NCI-H1048 (cell line): Measurements from ENCODE around the gene ATP11A.
"Not testable (repeated sequence)": the region's sequence is repeated elsewhere in the genome, so short reads cannot be mapped to it uniquely, and the experiment has no call there.

Source experiments
- DNase-seq: peaks from one replicate; lab custom pipeline; 2025; lab: John Stamatoyannopoulos, UW

Gene ATP11A

DNA sequence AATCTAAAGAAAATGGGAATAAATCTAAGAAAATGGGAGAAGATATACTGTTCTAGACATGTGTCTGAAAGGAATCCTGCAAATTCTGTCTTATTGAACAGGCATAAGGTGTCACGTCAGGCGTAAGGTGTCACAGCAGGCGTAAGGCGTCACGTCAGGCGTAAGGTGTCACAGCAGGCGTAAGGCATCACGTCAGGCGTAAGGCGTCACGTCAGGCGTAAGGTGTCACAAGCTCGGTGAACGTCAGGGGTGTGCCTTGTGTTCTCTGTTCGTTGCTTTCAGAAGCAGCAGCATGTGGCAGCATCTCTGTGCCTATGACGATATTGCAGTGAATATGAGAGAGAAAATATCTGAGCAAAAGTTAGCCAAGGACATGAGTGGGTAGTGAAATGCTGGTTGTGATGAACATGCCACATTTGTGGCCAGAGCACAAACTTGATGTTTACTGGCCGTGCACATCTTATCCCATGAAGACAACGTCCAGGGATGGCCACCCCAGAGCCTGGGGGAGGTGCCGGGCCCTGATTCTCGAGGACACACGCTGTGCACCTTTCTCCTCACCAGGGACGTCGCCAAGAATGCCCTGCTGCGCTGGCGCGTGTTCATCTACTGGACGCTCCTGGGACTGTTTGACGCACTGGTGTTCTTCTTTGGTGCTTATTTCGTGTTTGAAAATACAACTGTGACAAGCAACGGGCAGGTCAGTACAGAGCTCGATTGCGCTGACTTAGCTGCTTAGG, 172.2 kb downstream of the ATP11A start:
- DNase-seq, result no peak

DNA sequence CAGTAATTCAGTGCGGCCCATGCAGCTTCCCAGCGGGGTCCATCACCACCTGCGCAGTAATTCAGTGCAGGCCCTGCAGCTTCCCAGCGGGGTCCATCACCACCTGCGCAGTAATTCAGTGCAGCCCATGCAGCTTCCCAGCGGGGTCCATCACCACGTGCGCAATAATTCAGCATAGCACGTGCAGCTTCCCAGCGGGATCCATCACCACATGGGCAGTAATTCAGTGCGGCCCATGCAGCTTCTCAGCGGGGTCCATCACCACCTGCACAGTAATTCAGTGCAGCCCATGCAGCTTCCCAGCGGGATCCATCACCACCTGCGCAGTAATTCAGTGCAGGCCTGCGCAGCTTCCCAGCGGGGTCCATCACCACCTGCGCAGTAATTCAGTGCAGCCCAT, 173.5 kb downstream of the ATP11A start:
- DNase-seq, result not testable (repeated sequence)

DNA sequence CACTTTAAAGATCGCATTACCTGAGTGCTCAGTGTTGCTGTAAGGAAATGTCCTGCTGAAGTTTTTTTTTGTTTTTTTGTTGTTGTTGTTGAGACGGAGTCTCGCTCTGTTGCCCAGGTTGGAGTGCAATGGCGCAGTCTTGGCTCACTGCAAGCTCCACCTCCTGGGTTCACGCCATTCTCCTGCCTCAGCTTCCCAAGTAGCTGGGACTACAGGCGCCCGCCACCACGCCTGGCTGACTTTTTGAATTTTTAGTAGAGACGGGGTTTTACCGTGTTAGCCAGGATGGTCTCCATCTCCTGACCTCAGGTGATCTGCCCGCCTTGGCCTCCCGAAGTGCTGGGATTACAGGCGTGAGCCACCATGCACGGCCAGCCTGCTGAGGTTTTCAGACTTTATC, 175.6 kb downstream of the ATP11A start:
- not testable (repeated sequence) for DNase-seq

DNA sequence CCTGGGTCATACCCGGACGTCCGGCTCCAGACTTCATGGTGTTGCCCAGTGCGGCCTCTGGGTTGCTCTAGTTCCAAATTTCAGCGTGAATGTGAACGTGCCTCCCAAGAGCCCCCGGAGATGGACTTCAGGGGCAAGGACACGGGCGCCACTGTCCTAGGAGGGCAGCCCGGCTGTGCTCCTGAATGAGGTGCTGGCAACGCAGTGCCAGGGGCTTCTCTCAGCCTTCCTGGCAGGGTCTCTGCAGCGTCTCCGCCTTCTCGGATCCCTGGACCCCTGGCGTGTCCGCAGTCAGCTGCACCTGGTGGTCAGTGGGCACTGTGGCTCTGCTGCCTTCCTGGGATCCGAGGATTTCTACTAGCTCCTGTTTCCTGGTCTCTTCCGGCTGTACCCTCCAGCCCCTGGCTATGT, 177.5 kb downstream of the ATP11A start:
- DNase-seq, result no peak

DNA sequence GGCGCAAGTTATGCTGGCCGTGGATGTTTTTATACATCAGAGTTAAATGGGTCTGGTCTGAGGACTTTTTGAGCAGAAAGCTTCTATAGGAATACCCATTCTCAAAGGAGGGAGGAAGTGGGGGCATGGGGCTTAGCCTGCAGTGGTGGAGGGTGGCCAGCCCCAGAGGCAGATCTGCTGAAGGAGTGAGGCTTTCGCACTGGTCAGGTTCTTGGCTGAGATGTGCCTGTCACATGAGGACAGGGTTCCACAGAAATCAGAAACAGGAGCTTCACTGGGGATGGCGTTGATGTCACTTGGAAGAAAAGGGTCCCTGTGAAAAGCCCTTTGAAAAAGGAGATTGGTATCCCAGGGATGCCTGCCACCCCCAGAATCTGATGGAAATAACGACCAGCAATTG, 178.5 kb downstream of the ATP11A start:
- DNase-seq, result no peak

DNA sequence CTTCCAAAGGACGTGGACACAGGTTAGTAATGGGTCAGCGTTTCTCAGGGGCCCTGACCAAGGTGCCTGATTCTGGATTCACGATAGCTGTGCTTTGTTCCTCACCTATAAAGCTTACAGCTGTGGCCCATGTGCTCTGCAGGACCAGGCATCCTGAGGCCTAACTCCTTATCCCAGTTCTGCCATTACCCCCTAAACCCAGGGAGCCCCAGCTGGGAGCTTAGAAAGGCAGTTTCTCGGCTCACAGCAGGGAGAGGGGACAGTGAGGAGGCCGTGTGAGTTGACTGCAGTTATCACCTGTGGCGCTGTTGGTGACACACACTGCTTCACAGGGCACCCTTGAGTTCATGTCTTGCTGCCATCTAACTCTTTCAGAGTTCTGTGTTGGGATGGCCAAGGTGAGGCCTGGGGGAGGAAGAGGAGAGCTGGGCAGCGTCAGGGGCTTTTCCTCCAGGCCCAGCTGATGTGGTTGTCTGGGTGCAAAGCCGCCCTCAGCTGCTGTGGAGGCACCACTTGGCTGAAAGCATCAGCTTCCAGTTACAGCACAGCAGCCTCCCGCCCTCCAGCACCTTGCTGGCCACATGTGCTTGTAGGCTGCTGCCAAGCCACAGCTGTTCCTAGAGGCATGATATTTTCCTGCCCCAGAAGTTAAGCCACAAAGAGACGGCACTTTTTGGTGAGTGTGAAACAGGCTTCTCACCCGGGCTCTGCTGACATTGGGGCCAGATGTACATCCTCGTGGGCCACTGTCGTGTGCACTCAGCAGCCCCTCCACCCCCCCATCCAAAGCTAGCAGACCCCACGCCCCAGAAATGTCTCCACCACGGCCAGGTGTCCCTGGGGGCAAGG, 179.6 kb downstream of the ATP11A start:
- no peak for DNase-seq

DNA sequence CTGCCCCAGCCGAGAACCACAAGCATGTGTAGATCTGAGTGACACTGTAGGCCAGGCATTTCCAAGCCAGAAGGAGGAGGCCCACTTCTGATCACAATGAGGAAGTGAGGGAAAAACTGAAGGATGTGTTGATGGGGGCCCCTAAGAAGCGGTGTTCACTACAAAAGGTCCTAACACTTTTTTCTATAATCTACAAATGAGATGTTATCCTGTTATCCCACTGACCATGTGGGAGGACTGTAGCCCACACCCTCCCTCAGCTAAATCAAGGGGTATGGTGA, 180.2 kb downstream of the ATP11A start:
- no peak for DNase-seq

DNA sequence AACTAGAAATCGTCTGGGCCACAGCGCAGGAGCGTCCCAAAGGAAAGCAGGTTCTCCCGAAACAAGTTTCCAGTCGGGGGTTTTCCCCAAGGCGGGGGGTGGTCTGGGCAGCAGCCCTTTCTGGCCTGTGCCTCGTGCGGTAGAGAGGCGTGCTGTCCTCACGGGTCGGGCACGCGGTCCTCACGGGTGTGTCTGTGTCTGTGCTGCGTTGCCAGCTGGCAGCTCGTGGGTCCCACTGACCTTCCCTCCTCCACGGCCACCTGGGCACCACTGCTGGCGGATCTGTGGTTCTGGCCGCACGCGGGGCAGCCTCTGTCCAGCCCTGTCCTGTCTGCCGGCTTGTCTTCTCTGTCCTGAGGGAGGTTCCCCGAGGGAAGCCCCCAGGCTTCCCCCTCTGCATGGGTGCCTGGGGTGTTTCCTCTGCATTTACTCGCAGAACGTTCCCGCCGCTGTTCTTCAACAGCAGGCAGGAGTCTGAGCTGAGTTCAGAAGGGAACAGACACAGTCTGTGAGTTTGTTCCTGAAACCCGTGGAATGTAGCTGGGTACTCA, 181.0 kb downstream of the ATP11A start:
- no peak for DNase-seq

DNA sequence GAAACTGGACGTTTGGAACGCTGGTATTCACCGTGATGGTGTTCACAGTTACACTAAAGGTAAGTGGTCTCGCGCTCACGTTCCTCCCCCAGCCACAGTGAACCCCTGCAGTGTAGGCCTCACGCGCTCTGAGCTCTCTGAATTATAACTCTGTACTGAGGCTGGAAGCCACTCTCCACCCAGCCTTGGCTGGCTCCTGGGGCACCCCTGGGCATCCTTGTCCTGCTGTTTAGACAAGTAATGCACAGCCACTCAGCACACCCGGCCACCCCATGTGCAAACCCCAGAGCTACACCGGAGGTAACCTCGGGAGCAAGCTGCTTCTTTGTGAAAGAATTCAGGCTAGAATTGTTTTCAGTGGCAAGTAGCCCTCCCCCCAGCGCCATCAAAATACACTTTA, 181.9 kb downstream of the ATP11A start:
- DNase-seq, result no peak

DNA sequence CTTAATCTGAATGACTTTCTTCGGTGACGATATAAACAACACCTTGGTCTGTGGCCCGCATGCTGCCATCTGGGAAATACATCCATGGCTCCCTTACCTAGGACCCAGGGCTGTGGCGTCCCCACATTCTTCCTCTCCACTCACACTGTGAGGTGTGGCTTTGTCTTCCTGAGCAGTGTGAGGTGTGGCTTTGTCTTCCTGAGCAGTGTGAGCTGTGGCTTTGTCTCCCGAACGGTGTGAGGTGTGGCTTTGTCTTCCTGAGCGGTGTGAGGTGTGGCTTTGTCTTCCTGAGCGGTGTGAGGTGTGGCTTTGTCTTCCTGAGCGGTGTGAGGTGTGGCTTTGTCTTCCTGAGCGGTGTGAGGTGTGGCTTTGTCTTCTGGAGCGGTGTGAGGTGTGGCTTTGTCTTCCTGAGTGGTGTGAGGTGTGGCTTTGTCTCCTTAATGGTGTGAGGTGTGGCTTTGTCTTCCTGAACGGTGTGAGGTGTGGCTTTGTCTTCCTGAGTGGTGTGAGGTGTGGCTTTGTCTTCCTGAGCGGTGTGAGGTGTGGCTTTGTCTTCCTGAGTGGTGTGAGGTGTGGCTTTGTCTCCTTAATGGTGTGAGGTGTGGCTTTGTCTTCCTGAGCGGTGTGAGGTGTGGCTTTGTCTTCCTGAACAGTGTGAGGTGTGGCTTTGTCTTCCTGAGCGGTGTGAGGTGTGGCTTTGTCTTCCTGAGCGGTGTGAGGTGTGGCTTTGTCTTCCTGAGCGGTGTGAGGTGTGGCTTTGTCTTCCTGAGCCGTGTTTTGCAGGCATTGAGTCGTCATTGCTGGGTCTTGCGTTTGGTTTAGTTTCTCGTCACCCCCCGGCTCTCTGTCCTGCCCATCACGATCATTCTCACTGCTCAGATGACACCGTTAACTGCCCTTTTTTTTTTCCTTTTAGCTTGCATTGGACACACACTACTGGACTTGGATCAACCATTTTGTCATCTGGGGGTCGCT, 183.1 kb downstream of the ATP11A start:
- not testable (repeated sequence) for DNase-seq

DNA sequence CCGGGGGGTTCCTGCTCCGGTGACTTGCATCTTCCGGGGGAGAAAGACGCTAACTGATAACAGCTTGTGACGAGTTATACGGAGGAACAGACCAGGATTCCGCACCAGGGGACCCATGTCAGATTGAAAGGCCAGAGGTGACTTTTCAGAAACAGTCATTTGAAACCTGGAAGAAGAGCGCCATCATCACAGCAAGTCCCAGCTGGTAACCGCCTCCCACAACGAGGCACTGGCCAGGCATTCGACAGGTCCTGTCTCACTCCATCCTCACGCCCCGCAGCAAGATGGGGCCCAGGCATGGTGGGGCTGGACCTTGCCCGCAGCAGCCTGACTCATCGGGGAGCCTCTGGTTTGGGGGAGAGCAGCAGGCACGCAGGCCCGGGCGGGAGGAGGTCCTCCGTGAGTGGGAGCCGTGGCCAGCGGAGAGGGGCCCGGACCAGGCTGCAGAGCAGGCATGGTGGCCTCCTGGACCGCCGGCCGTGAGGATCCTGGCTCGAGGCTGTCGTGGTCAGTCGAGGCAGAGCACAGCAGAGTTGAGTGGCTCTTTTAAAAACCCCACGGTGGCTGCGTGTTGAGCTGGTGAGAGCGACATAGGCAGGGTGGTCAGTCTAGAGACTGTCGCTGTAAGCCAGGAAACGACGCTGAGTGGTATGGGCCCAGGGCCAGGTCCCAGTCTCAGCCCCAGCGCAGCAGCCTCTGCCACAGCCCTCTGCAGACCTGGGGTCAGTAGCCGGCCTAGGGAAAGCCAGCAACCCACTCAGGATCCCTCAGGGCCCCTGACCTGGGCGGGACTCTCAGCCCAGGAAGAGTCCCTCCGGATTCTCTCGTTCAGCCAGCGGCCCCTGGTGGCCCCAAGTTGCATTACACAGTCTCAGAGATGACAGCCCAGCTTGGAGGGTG, 184.3 kb downstream of the ATP11A start:
- peak; percentile 41 for DNase-seq

DNA sequence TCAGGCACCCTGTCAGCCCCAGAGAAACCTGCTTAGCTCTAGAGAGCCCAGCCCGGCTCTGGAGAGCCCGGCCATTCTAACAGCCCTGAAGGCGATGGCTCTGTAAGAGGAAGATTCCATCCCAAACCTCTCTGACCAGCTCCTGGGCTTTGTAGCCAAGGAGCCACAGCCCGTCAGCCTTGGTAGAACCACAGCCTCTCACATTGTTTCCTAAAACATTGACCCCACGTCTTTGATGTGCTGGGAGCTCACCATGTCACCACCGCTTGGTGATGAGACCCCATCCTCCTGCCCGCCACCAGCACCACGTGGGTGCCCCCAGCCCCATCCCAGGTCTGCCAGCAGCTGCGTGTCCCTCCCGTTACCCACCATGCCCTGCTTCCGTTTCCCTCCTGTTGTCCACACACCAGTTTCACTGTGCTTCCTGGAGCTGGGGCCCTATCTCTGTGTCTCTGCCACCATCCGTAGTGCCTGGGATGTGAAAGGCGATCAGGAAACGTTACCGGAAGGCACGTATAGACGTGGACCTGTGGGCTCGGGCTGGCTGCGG, 185.0 kb downstream of the ATP11A start:
- DNase-seq, result no peak

DNA sequence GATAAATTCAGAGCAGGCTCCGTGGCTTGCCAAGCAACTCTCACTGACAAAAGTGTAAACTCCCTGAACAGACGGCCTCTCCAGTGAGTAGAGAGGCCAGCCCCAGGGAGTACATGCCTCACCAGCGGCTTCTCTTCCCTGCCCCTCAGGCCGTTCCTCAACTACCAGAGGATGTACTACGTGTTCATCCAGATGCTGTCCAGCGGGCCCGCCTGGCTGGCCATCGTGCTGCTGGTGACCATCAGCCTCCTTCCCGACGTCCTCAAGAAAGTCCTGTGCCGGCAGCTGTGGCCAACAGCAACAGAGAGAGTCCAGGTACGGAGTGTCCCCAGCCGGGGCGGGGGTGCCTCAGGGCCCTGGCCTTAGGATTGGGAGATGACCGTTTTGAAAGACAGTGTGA, 185.8 kb downstream of the ATP11A start:
- DNase-seq, result no peak

DNA sequence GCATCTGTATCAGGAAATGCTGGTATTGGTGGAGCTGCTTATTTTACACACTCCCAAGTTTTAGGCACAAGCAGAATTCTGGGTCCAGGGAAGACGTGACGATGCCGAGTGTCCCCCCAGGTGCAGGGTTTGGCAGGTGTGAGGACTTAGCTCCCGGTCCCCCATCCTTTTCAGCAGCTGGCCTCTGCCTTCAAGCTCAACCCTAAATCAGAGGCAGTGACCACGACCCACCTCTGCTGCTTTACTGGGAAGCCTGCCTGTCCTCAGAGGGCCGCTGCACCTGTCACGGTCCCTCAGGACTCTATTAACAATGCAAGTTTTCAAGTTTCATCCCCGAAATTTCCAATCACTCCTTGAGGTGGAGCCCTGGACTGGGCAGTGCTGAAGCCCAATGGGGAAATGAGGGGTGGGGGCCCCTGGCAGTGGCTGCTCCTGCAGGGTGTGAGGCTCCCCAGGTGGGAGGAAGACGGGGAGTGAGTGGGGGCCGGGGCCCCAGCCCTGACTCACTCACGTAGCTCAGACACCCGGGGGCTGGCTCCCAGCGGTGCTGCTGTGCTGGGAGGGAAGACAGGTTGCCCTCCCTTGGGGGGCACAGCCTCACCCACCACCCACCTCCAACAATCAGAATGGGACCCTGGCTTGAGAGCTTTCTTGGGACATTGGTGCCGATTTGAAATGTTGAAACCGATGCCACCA, 186.6 kb downstream of the ATP11A start:
- DNase-seq, result no peak

DNA sequence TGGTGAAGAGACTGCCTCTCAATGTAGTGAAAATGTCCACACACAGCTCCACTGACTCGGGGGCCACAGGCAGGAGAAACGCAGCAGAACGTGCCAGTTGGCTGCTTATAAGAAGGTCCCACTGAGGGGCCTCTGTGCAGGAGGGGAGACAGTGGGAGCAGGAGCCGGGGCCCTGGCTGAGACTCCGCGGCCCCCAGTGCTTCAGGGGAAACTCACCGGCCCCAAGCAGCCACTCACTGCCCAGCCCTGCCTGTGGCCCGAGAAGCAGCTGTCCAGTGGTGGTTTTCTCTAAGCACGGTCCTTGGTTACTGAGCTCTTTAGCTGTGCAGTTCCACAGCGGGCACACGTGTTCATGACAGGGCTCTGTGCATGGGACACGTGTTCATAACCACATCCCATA, 187.2 kb downstream of the ATP11A start:
- DNase-seq, result no peak

DNA sequence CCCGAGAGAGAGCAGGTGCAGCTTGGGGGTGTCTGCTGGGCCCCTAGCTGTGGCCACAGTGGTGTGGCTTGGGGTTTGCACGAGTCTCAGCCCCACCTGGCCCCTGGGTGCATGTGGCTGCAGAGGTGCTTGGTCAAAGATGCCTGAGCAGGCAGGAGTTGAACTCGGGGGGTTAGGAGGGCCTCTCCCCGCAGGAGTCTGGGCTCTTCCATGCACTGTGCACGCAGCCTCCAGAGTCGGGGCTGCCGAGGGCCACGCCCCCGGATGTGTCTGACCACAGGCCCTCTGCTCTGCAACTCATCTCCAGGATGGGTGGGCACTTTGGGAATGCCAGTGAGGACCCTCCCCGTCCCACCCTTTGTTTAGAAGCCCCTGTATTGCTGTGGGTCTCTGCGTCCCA, 187.7 kb downstream of the ATP11A start:
- no peak for DNase-seq

DNA sequence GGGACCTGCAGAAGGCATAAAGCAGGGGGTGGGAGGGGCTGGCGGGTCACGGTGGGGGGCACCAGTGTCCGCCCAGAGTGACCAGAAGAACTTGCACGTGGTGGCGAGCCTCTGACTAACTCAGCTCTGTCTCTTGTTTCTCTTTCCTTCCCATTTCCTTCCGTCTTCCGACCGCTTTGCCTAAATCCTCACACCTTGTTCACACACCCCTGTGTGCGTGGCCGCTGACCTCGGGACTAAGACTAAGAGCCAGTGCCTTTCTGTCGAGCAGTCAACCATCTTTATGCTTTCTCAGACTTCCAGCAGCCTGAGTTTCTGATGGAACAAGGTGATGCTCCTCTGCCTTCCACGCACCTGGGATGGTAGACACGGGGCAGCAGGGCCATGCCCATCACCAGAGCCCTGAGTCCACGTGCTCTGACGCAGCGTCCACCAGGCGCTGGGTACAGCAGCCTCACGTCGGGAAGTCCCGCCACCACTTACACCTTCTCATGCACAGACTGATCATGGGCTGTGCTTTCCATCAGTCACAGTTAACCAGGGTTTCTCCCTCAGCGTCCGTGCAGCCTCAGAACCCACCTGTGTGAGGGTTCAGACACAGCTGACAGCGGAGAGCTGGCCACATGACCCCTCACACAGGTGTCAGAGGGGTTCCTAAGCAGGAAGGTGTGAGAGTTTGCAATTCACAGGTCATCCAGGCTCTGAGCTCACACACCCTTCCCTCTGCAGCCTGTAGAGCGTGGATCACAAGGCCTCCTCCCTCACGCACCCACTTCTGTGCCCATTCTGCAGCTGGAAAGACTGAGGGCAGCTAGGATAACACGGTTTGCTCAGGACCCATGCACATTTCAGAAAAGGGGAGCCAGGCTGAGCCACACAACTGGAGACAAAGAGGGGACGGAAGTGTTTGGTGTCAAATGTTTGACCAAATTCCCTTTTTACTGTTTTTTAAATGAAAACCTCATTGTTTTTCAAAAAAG, 188.4 kb downstream of the ATP11A start:
- no peak for DNase-seq

DNA sequence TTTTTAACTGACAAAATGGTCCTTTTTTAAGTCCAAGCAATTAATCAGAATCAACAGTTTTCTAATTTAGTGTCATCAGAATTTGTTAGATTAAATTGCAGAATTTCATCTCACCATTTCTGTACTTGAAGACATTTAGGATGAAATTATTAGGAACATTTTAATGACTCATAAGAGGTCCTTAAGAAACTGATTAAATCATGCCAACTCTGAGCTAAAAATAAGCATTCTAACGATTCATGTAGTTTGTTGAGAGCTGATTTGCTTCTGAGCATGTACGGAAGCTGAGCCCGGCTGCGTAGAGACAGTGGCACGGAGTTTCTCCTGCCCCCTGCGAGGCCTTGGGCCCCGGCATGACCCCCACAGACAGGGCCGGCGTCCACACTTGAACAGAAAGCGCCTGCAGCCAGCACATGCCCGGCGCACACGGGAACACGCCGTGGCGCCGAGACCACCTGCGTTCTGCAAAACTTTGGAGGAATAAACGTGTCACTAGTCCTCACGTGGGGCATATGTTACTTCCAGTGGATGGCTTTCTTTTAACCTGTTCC, 189.5 kb downstream of the ATP11A start:
- no peak for DNase-seq

DNA sequence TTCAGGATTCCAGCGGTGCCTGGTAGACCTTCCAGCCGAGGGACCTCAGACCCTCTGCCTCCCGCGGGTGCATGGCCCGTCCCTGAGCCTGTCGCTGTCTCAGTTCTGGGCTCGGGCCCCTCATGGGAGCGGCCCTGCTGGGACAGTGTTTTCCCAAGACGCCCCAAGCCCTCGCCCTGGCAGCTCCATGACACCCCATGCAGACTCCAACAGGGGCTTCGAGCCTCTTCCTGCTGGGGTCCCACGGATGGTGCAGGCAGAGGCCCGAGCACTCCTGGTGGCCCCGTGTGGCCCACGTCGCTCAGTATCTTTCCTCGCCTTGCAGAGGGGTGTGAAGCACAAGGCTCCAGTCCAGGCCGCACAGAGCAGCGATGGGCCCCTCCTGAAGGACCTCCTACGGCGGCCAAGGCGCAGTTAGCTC, 190.4 kb downstream of the ATP11A start:
- DNase-seq, result no peak
